ENCODE data around the gene IFNE. TPM values are rescaled to one million over a fixed set of nuclear protein-coding genes. Genes with fewer than 3 reads are reported as not detected.

Gene IFNE
- total RNA-seq, 6 donors from 2014 or later: not detected

DNA sequence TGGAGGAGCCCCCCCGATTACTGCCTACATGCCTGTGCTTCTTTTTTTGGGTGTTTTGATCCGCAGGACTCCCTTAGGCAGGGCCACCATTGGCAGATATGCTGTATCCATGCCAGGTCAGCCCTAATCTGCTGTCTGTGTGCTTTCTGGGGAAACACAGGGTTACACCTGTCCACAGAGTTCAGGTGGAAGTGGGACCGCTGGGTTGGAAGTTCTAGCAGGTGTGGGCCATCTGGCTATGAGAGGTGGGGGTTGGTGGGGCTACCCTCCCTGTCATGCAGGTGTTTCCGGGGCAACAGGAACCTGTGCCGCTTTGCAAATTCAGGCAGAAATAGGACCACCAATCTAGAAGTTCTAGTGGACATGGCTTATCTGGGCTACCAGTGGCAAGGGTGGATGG, 17.0 kb downstream of the IFNE start:
- no peak for DNase-seq
- Histone ChIP-seq H3K27ac (no peak overlapping the region), H3K36me3 (no peaks in the 10 kb centered on the region), H3K27me3 (no peaks in the 10 kb centered on the region), H3K4me3 (no peak overlapping the region), H3K4me1 (no peaks in the 10 kb centered on the region), H3K9me3 (no peaks in the 10 kb centered on the region)
- ATAC-seq (ENCODE audit: low FRiP score in 2 of 2): no peak
- no peak for TF ChIP-seq POLR2AphosphoS5 (IDR thresholded peaks at IDR 0.05)
- TF ChIP-seq, protein P1, sequence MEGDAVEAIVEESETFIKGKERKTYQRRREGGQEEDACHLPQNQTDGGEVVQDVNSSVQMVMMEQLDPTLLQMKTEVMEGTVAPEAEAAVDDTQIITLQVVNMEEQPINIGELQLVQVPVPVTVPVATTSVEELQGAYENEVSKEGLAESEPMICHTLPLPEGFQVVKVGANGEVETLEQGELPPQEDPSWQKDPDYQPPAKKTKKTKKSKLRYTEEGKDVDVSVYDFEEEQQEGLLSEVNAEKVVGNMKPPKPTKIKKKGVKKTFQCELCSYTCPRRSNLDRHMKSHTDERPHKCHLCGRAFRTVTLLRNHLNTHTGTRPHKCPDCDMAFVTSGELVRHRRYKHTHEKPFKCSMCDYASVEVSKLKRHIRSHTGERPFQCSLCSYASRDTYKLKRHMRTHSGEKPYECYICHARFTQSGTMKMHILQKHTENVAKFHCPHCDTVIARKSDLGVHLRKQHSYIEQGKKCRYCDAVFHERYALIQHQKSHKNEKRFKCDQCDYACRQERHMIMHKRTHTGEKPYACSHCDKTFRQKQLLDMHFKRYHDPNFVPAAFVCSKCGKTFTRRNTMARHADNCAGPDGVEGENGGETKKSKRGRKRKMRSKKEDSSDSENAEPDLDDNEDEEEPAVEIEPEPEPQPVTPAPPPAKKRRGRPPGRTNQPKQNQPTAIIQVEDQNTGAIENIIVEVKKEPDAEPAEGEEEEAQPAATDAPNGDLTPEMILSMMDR (IDR thresholded peaks at IDR 0.05): no peak
- TF ChIP-seq EP300 (IDR thresholded peaks at IDR 0.05): no peak
- no peak for TF ChIP-seq POLR2A (IDR thresholded peaks at IDR 0.05)
- WGBS, 2 donors: 88 to 92% methylated on average over 5 of the region's 5 CpGs

DNA sequence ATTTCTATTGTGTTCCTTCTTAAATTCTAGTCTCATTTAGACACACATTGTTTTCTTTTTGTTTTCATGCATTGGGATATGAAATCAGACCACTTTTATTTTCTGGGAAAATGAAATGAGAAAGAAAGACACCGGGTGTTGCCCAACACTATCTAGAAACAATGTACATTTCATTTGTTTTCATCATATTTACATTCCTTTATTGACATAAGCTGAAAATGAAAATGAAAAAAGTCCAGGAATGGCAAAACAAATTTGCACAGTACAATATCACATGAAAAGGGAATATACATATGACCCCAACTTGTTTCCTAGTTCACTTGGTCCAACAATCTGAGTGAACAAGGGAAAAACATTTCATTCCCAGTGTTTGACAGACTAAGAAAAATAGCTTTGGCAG, 20.7 kb downstream of the IFNE start:
- DNase-seq (no peak), ATAC-seq (ENCODE audit: low FRiP score in 2 of 2) (no peak)
- TF ChIP-seq, protein P1 (IDR thresholded peaks at IDR 0.05): no peak
- TF ChIP-seq POLR2A (IDR thresholded peaks at IDR 0.05) (no peak), POLR2AphosphoS5 (IDR thresholded peaks at IDR 0.05) (no peak), EP300 (IDR thresholded peaks at IDR 0.05) (no peak)
- Histone ChIP-seq H3K4me1 (no peaks in the 10 kb centered on the region), H3K4me3 (no peak overlapping the region), H3K27me3 (no peaks in the 10 kb centered on the region), H3K9me3 (no peaks in the 10 kb centered on the region), H3K27ac (no peak overlapping the region), H3K36me3 (no peaks in the 10 kb centered on the region)
- 75 to 82% methylated on average over 1 of the region's 1 CpG for WGBS, 2 donors

- Histone ChIP-seq H3K27me3 (no peaks in the 10 kb centered on the region), H3K9me3 (no peaks in the 10 kb centered on the region), H3K4me3 (no peak overlapping the region), H3K4me1 (no peaks in the 10 kb centered on the region), H3K36me3 (no peaks in the 10 kb centered on the region), H3K27ac (no peak overlapping the region)
- no peak for TF ChIP-seq POLR2A (IDR thresholded peaks at IDR 0.05)
- TF ChIP-seq, protein P1 (IDR thresholded peaks at IDR 0.05): peak in 5 of 6 experiments; percentile 14 to 51 (median 26)
- TF ChIP-seq EP300 (IDR thresholded peaks at IDR 0.05): no peak
- no peak for TF ChIP-seq POLR2AphosphoS5 (IDR thresholded peaks at IDR 0.05)
- peak in 1 of 2 donors; percentile 56 for ATAC-seq (ENCODE audit: low FRiP score in 2 of 2)
- no peak for DNase-seq
Measured at GRCh38 chr9:21455320-21455719, 26.8 kb downstream of the IFNE start.

- 58 to 76% methylated on average over 2 of the region's 2 CpGs for WGBS, 2 donors
- Histone ChIP-seq H3K4me1 (no peaks in the 10 kb centered on the region), H3K4me3 (no peak overlapping the region), H3K9me3 (no peaks in the 10 kb centered on the region), H3K27me3 (no peaks in the 10 kb centered on the region), H3K36me3 (no peaks in the 10 kb centered on the region), H3K27ac (no peak overlapping the region)
- DNase-seq (no peak), ATAC-seq (ENCODE audit: low FRiP score in 2 of 2) (no peak)
- TF ChIP-seq EP300 (IDR thresholded peaks at IDR 0.05) (no peak), POLR2AphosphoS5 (IDR thresholded peaks at IDR 0.05) (no peak), POLR2A (IDR thresholded peaks at IDR 0.05) (no peak)
- TF ChIP-seq, protein P1 (IDR thresholded peaks at IDR 0.05): no peak
Measured at GRCh38 chr9:21454149-21454548, 28.0 kb downstream of the IFNE start.

DNA sequence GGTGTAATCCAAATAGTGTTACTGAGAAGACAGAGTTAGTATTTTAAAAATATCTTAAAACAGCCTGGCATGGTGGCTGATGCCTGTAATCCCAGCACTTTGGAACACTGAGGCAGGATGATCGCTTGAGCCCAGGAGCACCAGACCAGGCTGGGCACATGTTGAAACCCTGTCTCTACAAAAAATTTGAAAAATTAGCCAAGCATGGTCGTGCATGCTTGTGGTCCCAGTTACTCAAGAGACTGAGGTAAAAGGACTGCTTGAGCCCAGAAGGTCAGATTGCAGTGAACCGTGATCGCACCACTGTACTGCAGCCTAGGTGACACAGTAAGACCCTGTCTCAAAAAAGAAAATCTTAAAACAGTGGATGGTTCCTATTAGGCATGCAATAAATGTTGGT, 29.4 kb downstream of the IFNE start:
- H3K27ac ChIP-seq: no peak overlapping the region
- no peaks in the 10 kb centered on the region for H3K4me1 ChIP-seq
- DNase-seq (no peak), ATAC-seq (ENCODE audit: low FRiP score in 2 of 2) (no peak)
- no peak overlapping the region for H3K4me3 ChIP-seq
- no peaks in the 10 kb centered on the region for H3K36me3 ChIP-seq
- H3K27me3 ChIP-seq: no peaks in the 10 kb centered on the region
- no peaks in the 10 kb centered on the region for H3K9me3 ChIP-seq
- WGBS, 2 donors: 78 to 81% methylated on average over 4 of the region's 4 CpGs
- TF ChIP-seq POLR2AphosphoS5 (IDR thresholded peaks at IDR 0.05): no peak
- TF ChIP-seq, protein P1 (IDR thresholded peaks at IDR 0.05): no peak
- no peak for TF ChIP-seq POLR2A (IDR thresholded peaks at IDR 0.05)
- no peak for TF ChIP-seq EP300 (IDR thresholded peaks at IDR 0.05)
